Measurements from ENCODE around the gene AKR1A1.
"Not testable (repeated sequence)": the region's sequence is repeated elsewhere in the genome, so short reads cannot be mapped to it uniquely, and the experiment has no call there.

DNA sequence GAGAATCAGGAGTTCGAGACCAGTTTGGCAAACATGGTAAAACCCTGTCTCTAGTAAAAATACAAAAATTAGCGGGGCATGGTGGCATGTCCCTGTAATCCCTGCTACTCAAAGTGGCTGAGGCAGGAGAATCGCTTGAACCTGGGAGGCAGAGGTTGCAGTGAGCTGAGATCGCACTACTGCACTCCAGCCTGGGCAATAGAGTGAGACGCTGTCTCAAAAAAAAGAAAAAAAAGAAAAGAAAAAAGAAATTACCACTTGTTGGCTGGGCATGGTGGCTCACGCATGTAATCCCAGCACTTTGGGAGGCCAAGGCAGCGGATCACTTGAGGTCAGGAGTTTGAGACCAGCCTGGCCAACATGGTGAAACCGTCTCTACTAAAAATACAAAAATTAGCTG is 46.1 kb downstream of the AKR1A1 start:
- TF ChIP-seq, protein P1, sequence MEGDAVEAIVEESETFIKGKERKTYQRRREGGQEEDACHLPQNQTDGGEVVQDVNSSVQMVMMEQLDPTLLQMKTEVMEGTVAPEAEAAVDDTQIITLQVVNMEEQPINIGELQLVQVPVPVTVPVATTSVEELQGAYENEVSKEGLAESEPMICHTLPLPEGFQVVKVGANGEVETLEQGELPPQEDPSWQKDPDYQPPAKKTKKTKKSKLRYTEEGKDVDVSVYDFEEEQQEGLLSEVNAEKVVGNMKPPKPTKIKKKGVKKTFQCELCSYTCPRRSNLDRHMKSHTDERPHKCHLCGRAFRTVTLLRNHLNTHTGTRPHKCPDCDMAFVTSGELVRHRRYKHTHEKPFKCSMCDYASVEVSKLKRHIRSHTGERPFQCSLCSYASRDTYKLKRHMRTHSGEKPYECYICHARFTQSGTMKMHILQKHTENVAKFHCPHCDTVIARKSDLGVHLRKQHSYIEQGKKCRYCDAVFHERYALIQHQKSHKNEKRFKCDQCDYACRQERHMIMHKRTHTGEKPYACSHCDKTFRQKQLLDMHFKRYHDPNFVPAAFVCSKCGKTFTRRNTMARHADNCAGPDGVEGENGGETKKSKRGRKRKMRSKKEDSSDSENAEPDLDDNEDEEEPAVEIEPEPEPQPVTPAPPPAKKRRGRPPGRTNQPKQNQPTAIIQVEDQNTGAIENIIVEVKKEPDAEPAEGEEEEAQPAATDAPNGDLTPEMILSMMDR (IDR thresholded peaks at IDR 0.05), result not testable (repeated sequence)
- TF ChIP-seq POLR2A (IDR thresholded peaks at IDR 0.05; ENCODE audit: low read depth), result not testable (repeated sequence)

Data from esophagus muscularis mucosa (tissue), 3 donors.